Fibroblast of skin of left quadriceps (primary cell): ENCODE data around the gene ASB15.

ENCODE experiments used
- DNase-seq, 2 experiments: peaks; one replicate each; pipeline ENCODE4 v3.0.0-alpha.2; 2013; ENCODE audit warnings: low read depth in 2 of 2

ASB15 gene

DNA sequence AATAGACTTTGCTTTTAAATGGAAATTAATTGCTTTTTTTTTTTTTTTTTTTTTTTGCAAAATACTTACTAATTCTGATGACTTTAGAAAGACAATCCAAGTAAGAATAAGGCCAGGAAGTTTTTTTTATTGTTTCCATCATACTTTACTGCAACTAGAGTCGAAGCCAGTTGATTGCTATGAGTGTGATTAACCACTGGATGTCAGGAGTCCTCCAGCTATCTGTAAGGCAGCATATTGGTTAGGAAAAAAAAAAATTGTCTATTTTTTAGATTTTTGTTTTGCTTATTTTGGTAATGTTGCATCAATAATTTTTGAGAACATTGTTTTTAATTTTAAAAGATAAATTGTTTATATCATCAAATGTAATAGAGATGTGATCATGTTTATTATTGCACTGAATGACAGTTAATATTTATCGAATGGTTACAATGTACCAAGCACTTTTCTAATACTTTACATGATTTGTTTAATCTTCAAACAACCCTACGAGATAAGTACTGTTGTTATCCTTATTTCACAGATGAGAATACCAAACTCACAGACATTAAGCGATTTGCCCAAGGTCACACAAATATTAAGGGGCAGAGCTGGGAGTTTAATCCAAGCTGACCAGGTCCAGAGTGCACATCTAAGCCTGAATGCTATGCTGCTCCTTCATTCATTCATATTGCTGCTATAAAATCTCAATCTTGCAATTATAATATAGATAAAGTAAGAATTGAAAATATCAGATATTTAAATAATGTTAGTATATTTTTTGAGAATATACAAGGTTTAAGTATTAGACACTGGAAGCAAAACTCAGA, 34.1 kb downstream of the ASB15 start:
- DNase-seq = no peak

DNA sequence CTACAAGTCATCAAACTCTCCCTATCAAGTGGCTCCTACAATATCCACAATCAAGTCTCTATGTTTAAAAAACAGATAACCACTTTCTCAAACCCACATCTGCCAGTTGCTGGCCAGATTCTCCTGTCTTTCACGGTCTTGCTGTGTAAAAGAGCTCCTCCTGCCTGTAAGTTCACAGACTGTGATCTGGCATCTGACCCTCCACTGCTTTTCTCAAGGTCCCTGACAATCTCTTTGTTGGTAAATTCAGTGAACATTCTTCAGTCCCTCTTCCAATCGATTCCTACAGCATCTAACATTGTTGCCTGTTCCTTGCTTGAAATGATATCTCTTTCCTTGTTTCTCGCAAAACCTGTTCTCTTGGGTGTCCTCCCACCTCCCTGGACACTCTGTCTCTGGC, 35.6 kb downstream of the ASB15 start:
- DNase-seq = no peak

DNA sequence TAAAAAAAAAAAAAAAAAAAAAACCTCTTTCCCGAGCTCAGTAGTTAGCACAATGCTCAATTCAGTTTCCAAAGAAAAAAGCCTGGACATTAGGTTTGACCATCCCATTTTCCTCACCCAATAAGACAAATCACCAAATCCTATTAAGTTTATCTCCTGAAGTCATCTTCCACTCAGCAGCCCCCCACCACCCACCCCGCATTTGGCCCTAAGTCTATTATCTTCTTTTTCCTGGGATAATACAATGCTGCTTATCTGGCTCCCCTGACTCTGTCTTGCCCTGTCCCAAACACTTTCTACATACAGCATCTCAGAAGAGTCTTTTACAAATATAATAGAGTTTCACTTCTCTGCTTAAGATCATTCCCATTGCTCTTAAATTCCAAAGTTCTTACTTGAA, 36.3 kb downstream of the ASB15 start:
- DNase-seq = no peak

DNA sequence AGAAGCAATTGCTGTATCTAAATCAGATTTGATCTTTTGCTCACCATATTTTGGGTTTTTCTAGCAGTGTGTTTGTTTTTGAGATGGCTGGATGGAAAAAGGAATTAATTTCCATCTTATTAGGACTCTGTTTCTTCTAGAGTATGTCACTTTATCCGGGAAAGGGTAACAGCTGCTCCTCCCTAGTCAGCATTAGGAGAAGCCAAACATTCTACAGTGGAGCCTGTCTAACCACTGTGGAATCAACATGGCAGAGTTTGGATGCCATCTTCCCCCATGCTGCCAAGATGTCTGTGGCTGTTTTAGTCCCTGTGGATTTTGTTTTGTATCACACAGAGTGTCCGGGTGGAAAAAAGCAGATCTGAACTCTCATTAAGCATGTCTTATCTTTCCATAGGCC, 38.0 kb downstream of the ASB15 start:
- DNase-seq = no peak

DNA sequence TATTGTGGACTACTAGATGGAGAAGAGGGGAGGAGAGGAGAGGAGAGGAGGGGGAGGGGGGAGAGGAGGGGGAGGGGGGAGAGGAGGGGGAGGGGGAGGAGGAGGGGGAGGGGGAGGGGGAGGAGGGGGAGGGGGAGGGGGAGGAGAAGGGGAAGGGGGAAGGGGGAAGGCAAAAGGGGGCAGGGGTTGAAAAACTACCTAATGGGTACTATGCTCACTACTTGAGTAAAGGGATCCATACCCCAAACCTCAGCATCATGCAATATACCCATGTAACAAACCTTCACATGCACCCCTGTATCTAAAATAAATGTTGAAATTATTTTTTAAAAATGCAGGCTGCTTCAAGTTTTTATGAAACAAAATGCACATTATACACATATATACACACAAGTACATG, 39.0 kb downstream of the ASB15 start:
- no peak for DNase-seq

DNA sequence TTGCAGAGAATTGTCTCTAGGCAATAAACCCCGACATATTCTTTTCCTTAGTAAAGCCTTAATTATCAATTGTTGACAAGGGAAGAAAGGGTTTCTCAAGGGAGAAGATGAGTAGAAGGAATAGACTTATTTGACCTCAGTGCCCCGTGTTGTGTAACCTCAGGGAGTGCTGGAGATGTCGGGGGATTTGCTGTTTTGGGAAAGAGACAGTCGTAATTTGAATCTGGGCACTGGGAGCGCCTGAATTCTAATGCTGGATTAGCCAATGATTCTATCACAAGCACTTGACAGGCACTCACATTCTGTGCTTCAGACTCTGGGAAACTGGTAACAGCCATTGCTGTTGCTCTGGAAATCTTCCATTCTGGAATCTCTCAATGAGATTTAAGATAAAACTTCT, 40.3 kb downstream of the ASB15 start:
- DNase-seq = no peak

DNA sequence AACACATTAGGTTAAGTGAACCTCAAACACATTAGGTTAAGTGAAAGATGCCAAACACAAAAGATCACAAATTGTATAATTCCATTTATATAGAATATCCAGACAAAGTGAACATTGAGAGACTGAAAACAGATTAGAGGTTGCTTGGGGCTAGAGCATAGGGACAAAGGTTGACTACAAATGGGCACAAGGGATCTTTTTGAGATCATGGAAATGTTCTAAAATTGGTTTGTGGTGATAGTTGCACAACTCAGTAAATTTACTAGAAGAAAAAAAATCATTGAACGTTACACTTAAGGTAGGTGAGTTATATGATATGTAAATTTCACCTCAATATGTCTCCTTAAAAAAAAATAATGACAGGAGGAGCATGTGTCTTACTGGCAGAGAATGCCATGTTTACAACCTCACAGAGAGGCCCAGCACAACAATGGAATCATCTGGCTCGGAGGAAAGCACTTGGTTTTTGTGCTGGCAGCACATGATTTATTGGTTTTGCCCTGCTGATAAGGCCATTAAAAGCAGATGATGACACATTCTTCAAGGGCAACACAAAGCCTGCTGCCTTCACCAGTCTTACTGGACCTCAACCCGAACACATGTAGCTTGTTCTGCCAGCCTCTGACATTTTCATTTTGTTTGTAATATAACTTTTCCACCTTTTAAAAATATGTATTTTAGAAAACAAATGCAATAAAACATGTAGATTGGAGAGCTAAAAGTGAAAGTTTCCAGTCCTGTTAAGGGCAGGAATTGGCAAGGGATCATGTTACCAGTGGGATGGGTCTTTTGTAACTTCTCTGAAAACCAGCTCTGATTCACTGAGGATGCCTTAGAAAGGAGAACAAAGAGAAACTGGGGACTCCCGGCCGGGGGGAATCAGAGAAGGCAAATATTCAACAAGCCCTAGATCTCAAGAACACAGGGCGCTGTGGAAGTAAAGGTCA, 42.1 kb downstream of the ASB15 start:
- peak; percentile 25 to 29 for DNase-seq

DNA sequence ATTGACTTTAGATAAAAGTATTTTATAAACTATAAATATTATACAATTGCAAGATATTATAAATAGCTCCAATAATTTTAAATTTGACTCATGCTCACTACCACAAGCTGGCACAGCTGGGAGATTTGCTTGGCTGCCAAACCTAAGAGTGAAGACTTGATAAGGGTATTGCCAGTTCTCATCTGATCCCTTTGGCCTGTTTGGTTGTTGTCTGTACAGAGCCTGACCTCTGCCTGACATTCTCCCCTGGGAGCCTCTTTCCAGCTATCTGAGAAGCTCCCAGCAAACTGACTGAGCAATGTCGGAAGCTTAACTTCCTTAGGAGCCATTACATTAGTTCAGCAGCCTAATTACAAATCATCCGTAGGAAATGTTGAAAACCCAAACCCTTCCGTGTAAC, 43.9 kb downstream of the ASB15 start:
- DNase-seq = no peak

DNA sequence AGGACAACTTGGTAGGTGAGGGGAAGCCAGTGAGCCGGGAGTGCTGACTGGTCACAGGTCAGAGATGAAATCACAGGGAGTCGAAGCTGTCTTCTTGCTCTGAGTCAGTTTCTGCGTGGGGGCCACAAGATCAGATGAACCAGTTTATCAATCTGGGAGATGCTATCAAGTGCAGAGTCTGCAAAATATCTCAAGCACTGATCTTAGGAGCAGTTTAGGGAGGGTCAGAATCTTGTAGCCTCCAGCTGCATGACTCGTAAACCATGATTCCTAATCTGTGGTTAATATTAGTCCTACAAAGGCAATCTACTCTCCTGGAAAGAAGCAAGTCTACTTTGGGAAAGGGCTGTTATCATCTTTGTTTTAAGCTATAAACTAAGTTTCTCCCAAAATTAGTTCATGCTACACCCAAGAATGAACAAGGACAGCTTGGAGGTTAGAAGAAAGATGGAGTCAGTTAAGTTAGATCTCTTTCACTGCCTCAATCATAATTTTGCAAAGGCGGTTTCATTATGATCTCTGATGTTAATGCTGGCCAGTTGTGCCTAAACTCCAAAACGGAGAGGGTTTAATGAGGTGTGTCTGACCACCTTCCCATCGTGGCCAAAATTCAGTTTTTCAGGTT, 45.6 kb downstream of the ASB15 start:
- DNase-seq = no peak

DNA sequence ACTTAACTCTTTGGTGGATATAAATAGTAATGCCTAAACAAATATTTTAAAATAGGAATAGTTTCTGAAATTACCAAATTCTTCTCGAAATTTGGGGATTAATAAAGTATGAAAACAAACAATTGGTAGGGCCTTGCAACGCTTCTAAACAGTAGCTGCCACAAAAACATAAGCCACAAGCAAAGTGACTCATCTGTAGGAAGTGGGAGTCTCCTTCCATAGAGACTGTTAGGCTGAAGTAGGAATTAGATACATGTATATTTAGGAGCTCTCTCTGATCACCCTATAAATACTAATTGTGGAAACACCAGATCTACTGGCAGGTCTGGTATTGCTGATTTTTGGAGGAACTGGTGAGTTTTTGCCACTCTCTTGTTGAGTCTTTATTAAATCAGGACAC, 48.3 kb downstream of the ASB15 start:
- no peak for DNase-seq

DNA sequence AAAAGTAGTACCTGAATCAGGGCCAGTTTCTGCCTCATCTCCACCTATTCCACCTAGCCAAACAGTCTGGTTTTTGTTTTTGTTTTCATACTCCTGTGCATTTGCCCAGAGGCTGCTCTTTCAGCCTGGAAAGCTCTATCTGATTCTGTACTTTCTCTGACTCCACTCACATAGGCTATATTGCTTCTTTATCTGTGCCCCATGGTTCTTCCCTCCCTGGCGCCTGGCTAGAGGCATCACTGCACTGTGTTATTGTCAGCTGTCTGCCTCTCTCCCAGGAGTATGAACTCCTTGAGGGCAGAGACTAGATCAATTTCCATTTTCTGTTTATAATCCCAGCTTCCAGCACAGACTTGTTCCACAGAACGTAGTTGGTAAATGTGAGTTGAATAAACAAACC, 49.0 kb downstream of the ASB15 start:
- no peak for DNase-seq

DNA sequence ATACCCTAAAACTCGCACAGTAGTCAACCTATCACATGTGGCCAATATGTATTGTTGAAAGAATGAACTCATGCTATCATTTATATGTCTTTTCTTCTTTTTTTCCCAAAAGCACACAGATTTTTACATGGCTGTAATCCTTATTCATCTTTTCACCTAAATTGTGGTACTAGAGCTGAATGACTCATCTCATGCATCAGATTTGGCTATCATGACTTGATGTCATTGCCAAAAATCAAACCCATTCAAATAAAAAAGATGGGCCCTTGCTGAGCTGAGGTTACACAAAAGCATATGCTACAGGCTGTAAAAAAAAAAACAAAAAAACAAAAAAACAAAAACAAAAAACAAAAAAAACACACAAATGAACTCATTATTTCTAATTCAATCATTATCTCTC, 50.8 kb downstream of the ASB15 start:
- DNase-seq = no peak

DNA sequence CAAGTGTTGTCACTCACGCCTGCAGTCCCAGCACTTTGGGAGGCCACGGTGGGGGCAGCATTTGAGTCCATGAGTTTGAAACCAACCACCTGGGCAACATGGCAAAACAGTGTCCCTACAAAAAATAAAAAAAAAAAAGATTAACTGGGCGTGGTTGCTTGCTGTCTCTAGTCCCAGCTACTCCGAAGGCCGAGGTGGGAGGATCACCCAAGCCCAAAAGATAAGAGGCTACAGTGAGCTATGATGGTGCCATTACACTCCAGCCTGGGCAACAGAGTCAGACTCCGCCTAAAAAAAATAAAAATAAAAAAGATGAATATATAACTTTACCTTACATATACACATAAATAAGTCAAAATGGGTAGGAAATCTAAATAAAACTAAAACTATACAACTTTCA, 51.5 kb downstream of the ASB15 start:
- DNase-seq = no peak

DNA sequence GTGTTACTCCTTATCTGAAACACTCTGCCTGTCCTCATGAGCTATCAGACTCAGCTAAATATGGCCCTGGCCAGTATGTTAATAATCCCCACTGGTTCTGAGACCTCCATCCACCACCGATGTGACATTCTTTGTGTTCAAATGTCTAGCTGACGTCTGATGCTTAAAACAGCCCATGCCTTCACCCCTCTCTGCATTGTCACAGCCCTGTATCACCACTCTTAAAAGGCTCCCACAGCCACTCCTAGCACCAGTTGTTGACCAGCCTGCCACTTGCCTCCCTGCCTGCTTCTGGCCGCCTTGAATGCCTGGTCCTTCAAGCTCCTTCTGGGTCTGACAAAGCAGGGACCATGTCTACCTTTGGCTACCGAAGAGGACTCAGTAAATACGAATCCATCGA, 54.0 kb downstream of the ASB15 start, which contains the start of gene LMOD2:
LMOD2 (plus strand) TSS at position 253 of the 400 bp plus-strand sequence; CDS start at position 351, 98 bp downstream.
- no peak for DNase-seq

DNA sequence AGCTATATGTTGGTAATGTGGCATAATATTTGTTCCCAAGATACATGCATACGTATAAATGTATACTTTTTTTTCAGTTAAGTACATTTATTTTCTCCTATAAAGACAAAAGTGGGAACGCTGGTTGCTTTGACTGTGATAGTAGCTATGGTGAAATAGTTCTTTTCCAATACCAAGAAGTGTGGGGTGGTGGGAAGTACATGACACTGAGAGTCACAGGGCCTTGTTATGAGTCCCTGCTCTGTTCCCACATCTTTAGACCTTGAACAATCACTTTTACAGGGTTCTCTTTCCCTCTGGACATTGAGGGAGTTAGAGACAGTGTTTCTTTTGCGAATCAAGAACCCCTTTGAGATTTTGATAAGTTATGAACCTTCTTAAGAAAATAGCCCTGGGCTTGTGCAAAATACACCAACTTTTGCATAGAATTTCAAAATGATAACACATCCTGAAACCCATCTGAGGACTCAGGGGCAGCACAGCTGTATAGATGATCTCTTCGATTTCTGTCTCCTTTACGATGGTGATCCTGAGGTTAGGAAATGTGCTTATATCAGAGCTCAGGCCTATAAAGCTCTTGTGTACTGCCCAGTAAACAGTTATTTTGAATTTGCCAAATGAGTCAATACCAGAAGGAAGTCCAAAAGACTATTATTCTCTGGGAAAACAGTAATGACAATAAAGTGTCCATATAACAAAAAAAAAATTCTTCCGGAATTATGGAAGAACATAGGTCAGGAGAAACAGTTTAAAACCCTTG, 55.1 kb downstream of the ASB15 start:
- DNase-seq = no peak

DNA sequence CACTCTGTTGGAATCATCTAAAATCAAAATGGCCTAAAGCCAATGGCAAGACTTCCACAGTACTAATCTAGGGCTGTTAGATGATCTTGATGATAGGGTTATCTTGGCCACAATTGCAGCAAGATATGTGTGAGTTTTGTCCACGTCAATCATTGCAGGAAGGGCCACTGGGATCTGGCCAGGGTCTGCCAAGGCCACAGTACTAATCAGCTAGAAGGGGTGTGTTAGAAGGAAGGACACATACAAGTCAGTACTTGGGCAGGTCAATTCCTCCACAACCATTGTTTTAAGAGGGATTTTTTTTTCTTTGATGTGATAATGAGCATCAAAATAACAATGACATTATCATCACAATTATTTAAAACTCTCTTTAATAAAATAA, 55.7 kb downstream of the ASB15 start:
- no peak for DNase-seq

DNA sequence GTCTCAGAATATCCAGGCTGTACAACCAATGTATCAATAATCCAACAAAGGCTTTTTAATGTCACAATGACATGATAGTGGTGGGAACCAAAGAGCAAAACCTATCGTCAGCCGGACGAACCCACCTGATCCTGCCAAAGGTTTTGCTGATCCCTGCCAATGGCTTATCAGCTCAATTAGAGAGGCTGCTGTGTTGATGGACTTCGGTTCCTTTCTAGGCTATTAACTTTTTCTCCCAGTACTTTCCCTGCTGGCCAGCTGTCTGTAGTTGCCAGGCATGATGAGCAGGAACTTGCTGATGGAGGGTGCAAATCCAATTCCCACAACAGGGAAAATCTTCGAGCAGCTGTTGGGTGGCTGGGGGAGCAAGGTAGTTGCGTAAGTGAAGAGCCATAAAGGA, 56.4 kb downstream of the ASB15 start:
- no peak for DNase-seq

DNA sequence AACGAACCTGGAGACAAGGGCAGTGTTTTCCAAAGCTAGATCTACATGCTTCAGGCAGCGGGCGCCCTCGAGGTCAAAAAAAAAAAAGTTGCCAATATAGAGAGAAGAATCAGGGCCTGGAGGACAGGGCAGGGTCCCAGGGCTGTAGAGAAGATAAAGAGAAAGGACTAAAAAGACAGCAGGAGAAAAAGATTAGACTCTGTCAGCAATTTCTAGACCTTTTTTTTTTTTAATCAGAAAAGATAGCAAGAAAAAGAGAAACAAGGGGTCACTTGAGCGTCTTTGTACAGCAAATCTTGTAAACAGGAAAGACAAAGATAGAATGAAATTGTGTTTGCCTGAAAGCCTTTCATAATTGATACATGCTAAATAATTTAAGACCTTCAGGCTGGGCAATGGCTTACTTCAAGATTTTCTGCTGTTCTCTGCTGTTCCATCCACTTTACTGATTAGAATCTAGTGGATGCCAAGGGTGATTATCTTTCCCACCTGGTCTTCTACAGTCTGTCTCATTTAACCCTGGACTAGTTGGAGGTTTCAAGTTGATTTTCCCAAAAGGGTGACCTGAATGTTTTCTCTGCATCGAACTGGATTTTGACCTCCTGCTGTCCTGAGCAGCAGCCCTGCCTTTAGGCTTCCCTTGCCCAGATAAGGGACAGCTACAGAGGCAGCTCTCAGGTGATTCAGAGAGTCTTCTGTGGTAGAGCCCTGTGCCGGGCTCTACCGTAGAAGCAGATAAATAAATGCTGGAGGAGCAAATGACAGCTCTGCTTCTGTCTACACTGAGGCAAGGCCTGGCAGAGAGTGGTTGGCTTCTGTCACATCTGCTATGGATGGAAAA, 59.1 kb downstream of the ASB15 start:
- DNase-seq = no peak

DNA sequence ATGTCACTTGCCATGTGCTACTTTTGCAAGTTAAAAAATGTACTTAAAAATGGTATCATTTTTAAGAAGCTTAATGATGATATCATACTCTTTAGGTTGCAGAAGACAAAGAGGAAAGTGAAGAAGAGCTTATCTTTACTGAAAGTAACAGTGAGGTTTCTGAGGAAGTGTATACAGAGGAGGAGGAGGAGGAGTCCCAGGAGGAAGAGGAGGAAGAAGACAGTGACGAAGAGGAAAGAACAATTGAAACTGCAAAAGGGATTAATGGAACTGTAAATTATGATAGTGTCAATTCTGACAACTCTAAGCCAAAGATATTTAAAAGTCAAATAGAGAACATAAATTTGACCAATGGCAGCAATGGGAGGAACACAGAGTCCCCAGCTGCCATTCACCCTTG, 60.1 kb downstream of the ASB15 start:
- no peak for DNase-seq

DNA sequence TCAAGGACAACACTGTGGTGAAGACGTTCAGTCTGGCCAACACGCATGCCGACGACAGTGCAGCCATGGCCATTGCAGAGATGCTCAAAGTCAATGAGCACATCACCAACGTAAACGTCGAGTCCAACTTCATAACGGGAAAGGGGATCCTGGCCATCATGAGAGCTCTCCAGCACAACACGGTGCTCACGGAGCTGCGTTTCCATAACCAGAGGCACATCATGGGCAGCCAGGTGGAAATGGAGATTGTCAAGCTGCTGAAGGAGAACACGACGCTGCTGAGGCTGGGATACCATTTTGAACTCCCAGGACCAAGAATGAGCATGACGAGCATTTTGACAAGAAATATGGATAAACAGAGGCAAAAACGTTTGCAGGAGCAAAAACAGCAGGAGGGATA, 60.7 kb downstream of the ASB15 start:
- no peak for DNase-seq

DNA sequence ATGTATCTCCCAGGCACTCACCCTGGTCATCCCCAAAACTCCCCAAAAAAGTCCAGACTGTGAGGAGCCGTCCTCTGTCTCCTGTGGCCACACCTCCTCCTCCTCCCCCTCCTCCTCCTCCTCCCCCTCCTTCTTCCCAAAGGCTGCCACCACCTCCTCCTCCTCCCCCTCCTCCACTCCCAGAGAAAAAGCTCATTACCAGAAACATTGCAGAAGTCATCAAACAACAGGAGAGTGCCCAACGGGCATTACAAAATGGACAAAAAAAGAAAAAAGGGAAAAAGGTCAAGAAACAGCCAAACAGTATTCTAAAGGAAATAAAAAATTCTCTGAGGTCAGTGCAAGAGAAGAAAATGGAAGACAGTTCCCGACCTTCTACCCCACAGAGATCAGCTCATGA, 61.1 kb downstream of the ASB15 start:
- no peak for DNase-seq
